ENCODE results near the gene GPX6.
"Not testable (repeated sequence)": the region's sequence is repeated elsewhere in the genome, so short reads cannot be mapped to it uniquely, and the experiment has no call there.

GPX6 gene

GRCh38 chr6:28480253-28480932 lies 35.2 kb downstream of the GPX6 start:
- DNase-seq, result no peak

GRCh38 chr6:28478518-28478917 lies 37.1 kb downstream of the GPX6 start:
- no peak for DNase-seq

- DNase-seq, result peak; percentile 83
Observed at GRCh38 chr6:28474441-28475219, 41.0 kb downstream of the GPX6 start.

- not testable (repeated sequence) for DNase-seq
Observed at GRCh38 chr6:28469153-28469745, 46.3 kb downstream of the GPX6 start.

GRCh38 chr6:28468056-28468455 lies 47.5 kb downstream of the GPX6 start:
- DNase-seq, result no peak

GRCh38 chr6:28462401-28462800 lies 53.2 kb downstream of the GPX6 start:
- DNase-seq, result peak; percentile 30

GRCh38 chr6:28458568-28458967 lies 57.0 kb downstream of the GPX6 start:
- DNase-seq, result no peak

Data from hematopoietic multipotent progenitor cell treated with erythropoietin and hydrocortisone succinate and interleukin-3 and kit ligand, for 4 days (in vitro differentiated cells).